ENCODE data around the gene GALNTL6.

The GALNTL6 gene

GRCh38 chr4:171889681-171890080 lies 76.5 kb downstream of the GALNTL6 start:
- no peak for DNase-seq

GRCh38 chr4:171891038-171891437 lies 77.8 kb downstream of the GALNTL6 start:
- DNase-seq: no peak

- no peak for DNase-seq
These were observed 83.2 kb downstream of the GALNTL6 start for GRCh38 chr4:171896426-171896825.

- no peak for DNase-seq
These were observed 106.1 kb downstream of the GALNTL6 start for GRCh38 chr4:171919314-171919713.

- DNase-seq: no peak
These were observed 107.7 kb downstream of the GALNTL6 start for GRCh38 chr4:171920901-171921300.

- DNase-seq: no peak
These were observed 111.7 kb downstream of the GALNTL6 start for GRCh38 chr4:171924746-171925376.

- DNase-seq: no peak
These were observed 115.1 kb downstream of the GALNTL6 start for GRCh38 chr4:171928336-171928735.

- DNase-seq: no peak
These were observed 116.3 kb downstream of the GALNTL6 start for GRCh38 chr4:171929477-171929876.

- DNase-seq: no peak
These were observed 116.7 kb downstream of the GALNTL6 start for GRCh38 chr4:171929907-171930306.

GRCh38 chr4:171932238-171932637 lies 119.0 kb downstream of the GALNTL6 start:
- DNase-seq: no peak

- DNase-seq: no peak
These were observed 127.5 kb downstream of the GALNTL6 start for GRCh38 chr4:171940656-171941055.

- no peak for DNase-seq
These were observed 134.2 kb downstream of the GALNTL6 start for GRCh38 chr4:171947400-171947799.

- no peak for DNase-seq
These were observed 134.8 kb downstream of the GALNTL6 start for GRCh38 chr4:171948038-171948437.

GRCh38 chr4:171954650-171955049 lies 141.4 kb downstream of the GALNTL6 start:
- peak; percentile 17 to 45 for DNase-seq

GRCh38 chr4:171956678-171957077 lies 143.5 kb downstream of the GALNTL6 start:
- no peak for DNase-seq

- no peak for DNase-seq
These were observed 148.9 kb downstream of the GALNTL6 start for GRCh38 chr4:171962110-171962509.

- DNase-seq: no peak
These were observed 153.2 kb downstream of the GALNTL6 start for GRCh38 chr4:171966356-171966755.

GRCh38 chr4:171978216-171978615 lies 165.0 kb downstream of the GALNTL6 start:
- DNase-seq: no peak

GRCh38 chr4:171979461-171979860 lies 166.3 kb downstream of the GALNTL6 start:
- no peak for DNase-seq

GRCh38 chr4:171981185-171981584 lies 168.0 kb downstream of the GALNTL6 start:
- DNase-seq: no peak

- no peak for DNase-seq
These were observed 171.0 kb downstream of the GALNTL6 start for GRCh38 chr4:171983935-171984805.

GRCh38 chr4:171985129-171985528 lies 171.9 kb downstream of the GALNTL6 start:
- no peak for DNase-seq

GRCh38 chr4:171993247-171993646 lies 180.0 kb downstream of the GALNTL6 start:
- no peak for DNase-seq

- no peak for DNase-seq
These were observed 194.7 kb downstream of the GALNTL6 start for GRCh38 chr4:172007889-172008288.
